GM12878 (cell line): ENCODE measurements around the gene ELK4. TPM values are rescaled to one million over a fixed set of nuclear protein-coding genes. Genes with fewer than 3 reads are reported as not detected.

Experiments used
- ASH2L ChIP-seq: fragments of 300-600, 200-600 bp; sonication (generic); IDR thresholded peaks from 2 replicates; pipeline ENCODE4 v1.6.1; 2017; ENCODE audit warnings: low read depth, mild to moderate bottlenecking, borderline replicate concordance
- ATF7 ChIP-seq: fragments of 450-650 bp; IDR thresholded peaks from 2 replicates; pipeline ENCODE4 v1.6.1; 2016; ENCODE audit warnings: low read depth, mild to moderate bottlenecking
- DPF2 ChIP-seq: fragments of 450-650 bp; IDR thresholded peaks from 2 replicates; pipeline ENCODE4 v1.6.1; 2017; ENCODE audit warnings: mild to moderate bottlenecking
- FOS ChIP-seq: IDR thresholded peaks from 3 replicates; pipeline ENCODE4 v1.6.1; 2011; ENCODE audit warnings: borderline replicate concordance; ENCODE audit not compliant: insufficient read length; ENCODE audit errors: extremely low read depth
- KLF5 ChIP-seq: fragments of 450-650 bp; IDR thresholded peaks from 2 replicates; pipeline ENCODE4 v1.6.1; 2014; ENCODE audit warnings: mild to moderate bottlenecking; ENCODE audit not compliant: partially characterized antibody
- MTA3 ChIP-seq: IDR thresholded peaks from 2 replicates; pipeline ENCODE4 v1.6.1; 2012; ENCODE audit warnings: low read length, inconsistent platforms, borderline replicate concordance
- MXI1 ChIP-seq: fragments of 150-350 bp; IDR thresholded peaks from 2 replicates; pipeline ENCODE4 v1.6.1; 2011; ENCODE audit warnings: low read depth, mild to moderate bottlenecking, inconsistent platforms, low read length, improper control_type of control experiment
- NR2C2 ChIP-seq: IDR thresholded peaks from 2 replicates; pipeline ENCODE4 v1.6.1; 2011; ENCODE audit warnings: borderline replicate concordance, low read depth; ENCODE audit not compliant: control insufficient read depth, insufficient read length
- RCOR1 ChIP-seq: conservative IDR thresholded peaks from 2 replicates; pipeline ENCODE4 v1.6.1; 2012; ENCODE audit warnings: low read depth, low read length, improper control_type of control experiment
- RUNX3 ChIP-seq: IDR thresholded peaks from 2 replicates; pipeline ENCODE4 v1.6.1; 2012; ENCODE audit warnings: low read length, inconsistent platforms
- SMARCA5 ChIP-seq: fragments of 450-650 bp; IDR thresholded peaks from 2 replicates; pipeline ENCODE4 v1.6.1; 2017; ENCODE audit warnings: mild to moderate bottlenecking
- SRF ChIP-seq, 2 experiments: IDR thresholded peaks; 2 replicates each; pipeline ENCODE4 v1.6.1; 2011; ENCODE audit warnings: low read depth in 2 of 2, low read length in 2 of 2, mild to moderate bottlenecking in 1 of 2, moderate library complexity in 1 of 2
- TAF1 ChIP-seq: IDR thresholded peaks from 2 replicates; pipeline ENCODE4 v1.6.1; 2011; ENCODE audit warnings: mild to moderate bottlenecking, low read depth, low read length, borderline replicate concordance
- ZBED1 ChIP-seq: IDR thresholded peaks from 2 replicates; pipeline ENCODE4 v1.6.1; 2016; ENCODE audit warnings: borderline replicate concordance
- polyA plus RNA-seq, 11 experiments: library from polyadenylated mRNA; depleted of rRNA in 4 of 11; unstranded in 6 of 11; stranded (reverse) in 5 of 11; fragments of >200 nt; fragmentation: Nextera tagmentation in 4 of 11; fragmentation: Illumina TruSeq in 1 of 11; extraction: Ambion mirVana in 4 of 11; extraction: Trizol in 1 of 11; gene quantifications; 1 replicate in 1 of 11; 2 replicates in 10 of 11; pipeline versions ENCODE4 v1.2.1 to v1.2.3, GENCODE V29; 2011 to 2016; ENCODE audit warnings: inconsistent platforms in 2 of 11, missing spikeins in 2 of 11, low read depth in 1 of 11
- total RNA-seq, 4 experiments: library from RNA; depleted of rRNA in 3 of 4; stranded (reverse); fragments of >200 nt in 3 of 4; fragmentation: Illumina TruSeq in 1 of 4; extraction: Trizol in 1 of 4; gene quantifications; 2 replicates each; pipeline versions ENCODE4 v1.2.1 to v1.2.3, GENCODE V29; 2013 to 2021
- TF ChIP-seq, protein P1 (sequence below): fragments of 450-650 bp; formaldehyde crosslinking; IDR thresholded peaks from 2 replicates; pipeline ENCODE4 v1.4.0; 2022; ENCODE audit warnings: mild to moderate bottlenecking, moderate library complexity
- TF ChIP-seq, protein P2 (sequence below): fragments of 450-650 bp; IDR thresholded peaks from 2 replicates; pipeline ENCODE4 v1.6.1; 2017; ENCODE audit warnings: borderline replicate concordance
- TF ChIP-seq, protein P3 (sequence below): fragments of 450-650 bp; IDR thresholded peaks from 2 replicates; pipeline ENCODE4 v1.6.1; 2017; ENCODE audit warnings: low read depth, mild to moderate bottlenecking, moderate library complexity

The ELK4 gene
- total and polyA plus RNA-seq, 10 of the 15 experiments (the other 5 are each of a cell fraction or from before 2014, with no cell fraction given): 5.2 to 71.5 (median 18.5) TPM

DNA sequence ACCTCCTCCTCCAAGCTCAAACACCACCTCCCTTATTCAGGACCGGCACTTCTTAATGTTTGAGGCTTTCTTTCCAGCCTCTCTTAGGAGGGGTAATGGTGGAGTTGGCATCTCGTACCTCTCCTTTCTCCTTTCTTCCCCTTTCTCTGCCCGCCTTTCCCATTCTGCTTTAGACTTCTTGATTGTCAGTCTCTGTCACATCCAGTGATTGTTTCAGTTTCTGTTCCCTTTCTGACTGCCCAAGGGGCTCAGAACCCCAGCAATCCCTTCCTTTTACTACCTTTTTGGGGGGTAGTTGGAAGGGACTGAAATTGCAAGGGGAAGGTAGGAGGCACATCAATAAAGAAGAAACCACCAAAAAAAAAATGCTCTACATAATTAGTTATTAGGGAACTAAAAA, 5.6 kb downstream of the ELK4 start (continued):
- TF ChIP-seq, protein P1, sequence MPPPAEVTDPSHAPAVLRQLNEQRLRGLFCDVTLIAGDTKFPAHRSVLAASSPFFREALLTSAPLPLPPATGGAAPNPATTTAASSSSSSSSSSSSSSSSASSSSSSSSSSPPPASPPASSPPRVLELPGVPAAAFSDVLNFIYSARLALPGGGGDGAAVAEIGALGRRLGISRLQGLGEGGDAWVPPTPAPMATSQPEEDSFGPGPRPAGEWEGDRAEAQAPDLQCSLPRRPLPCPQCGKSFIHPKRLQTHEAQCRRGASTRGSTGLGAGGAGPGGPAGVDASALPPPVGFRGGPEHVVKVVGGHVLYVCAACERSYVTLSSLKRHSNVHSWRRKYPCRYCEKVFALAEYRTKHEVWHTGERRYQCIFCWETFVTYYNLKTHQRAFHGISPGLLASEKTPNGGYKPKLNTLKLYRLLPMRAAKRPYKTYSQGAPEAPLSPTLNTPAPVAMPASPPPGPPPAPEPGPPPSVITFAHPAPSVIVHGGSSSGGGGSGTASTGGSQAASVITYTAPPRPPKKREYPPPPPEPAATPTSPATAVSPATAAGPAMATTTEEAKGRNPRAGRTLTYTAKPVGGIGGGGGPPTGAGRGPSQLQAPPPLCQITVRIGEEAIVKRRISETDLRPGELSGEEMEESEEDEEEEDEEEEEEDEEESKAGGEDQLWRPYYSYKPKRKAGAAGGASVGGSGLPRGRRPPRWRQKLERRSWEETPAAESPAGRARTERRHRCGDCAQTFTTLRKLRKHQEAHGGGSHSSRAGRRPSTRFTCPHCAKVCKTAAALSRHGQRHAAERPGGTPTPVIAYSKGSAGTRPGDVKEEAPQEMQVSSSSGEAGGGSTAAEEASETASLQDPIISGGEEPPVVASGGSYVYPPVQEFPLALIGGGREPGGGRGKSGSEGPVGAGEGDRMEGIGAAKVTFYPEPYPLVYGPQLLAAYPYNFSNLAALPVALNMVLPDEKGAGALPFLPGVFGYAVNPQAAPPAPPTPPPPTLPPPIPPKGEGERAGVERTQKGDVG (CRISPR knock-in tag): no peak
- no peak for TF ChIP-seq ASH2L
- TF ChIP-seq MTA3: 0 out of 2 replicates have a peak, but pooled peaks have one; percentile 34
- TF ChIP-seq SRF (IDR thresholded peaks at IDR 0.05; ENCODE audit: low read depth in 2 of 2, low read length in 2 of 2): no peak
- TF ChIP-seq ZBED1: no peak
- TF ChIP-seq, protein P2, sequence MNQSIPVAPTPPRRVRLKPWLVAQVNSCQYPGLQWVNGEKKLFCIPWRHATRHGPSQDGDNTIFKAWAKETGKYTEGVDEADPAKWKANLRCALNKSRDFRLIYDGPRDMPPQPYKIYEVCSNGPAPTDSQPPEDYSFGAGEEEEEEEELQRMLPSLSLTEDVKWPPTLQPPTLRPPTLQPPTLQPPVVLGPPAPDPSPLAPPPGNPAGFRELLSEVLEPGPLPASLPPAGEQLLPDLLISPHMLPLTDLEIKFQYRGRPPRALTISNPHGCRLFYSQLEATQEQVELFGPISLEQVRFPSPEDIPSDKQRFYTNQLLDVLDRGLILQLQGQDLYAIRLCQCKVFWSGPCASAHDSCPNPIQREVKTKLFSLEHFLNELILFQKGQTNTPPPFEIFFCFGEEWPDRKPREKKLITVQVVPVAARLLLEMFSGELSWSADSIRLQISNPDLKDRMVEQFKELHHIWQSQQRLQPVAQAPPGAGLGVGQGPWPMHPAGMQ: no peak
- TF ChIP-seq FOS: no peak
- no peak for TF ChIP-seq DPF2
- TF ChIP-seq, protein P3, sequence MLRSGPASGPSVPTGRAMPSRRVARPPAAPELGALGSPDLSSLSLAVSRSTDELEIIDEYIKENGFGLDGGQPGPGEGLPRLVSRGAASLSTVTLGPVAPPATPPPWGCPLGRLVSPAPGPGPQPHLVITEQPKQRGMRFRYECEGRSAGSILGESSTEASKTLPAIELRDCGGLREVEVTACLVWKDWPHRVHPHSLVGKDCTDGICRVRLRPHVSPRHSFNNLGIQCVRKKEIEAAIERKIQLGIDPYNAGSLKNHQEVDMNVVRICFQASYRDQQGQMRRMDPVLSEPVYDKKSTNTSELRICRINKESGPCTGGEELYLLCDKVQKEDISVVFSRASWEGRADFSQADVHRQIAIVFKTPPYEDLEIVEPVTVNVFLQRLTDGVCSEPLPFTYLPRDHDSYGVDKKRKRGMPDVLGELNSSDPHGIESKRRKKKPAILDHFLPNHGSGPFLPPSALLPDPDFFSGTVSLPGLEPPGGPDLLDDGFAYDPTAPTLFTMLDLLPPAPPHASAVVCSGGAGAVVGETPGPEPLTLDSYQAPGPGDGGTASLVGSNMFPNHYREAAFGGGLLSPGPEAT: peak; percentile 53; the same call in 1 of the 2 replicates
- TF ChIP-seq MXI1: no peak
- TF ChIP-seq KLF5: no peak
- no peak for TF ChIP-seq SMARCA5
- TF ChIP-seq ATF7: no peak
- TF ChIP-seq RCOR1: no peak
- no peak for TF ChIP-seq TAF1
- no peak for TF ChIP-seq NR2C2
- peak; percentile 40 for TF ChIP-seq RUNX3
